ENCODE measurements around the gene ST7. TPM values are rescaled to one million over a fixed set of nuclear protein-coding genes. Genes with fewer than 3 reads are reported as not detected.

The ST7 gene
- total and polyA plus RNA-seq, 2 of the 8 experiments (the other 6 are each of a cell fraction or from before 2014, with no cell fraction given), result 16.3 to 18.0 TPM

- Histone ChIP-seq H3K36me3 (ENCODE audit: control insufficient read depth in 2 of 4, insufficient read depth in 4 of 4, low read length in 3 of 4) (peaks cover 0 to 68% (median 29%) of the 10 kb centered on the region in 4 experiments; a peak in 6 of 8 replicates), H3K79me1 (ENCODE audit: low read depth, low read length) (no peaks in the 10 kb centered on the region), H2BK12ac (ENCODE audit: low read depth, low read length) (no peak overlapping the region), H3K23me2 (ENCODE audit: low read depth, low read length) (no peaks in the 10 kb centered on the region), H2BK5ac (ENCODE audit: low read depth, low read length) (no peak overlapping the region), H3K18ac (ENCODE audit: extremely low read depth, low read length) (no peak overlapping the region), H3K4ac (replicated peaks; ENCODE audit: insufficient read length, low read depth, low read length) (no peak overlapping the region), H2AFZ (ENCODE audit: low read length) (no peak overlapping the region), H3K4me2 (ENCODE audit: insufficient read depth in 1 of 2, low read depth in 2 of 2, low read length in 2 of 2) (no peak overlapping the region), H4K20me1 (replicated peaks in 1 of 2; ENCODE audit: control insufficient read depth in 1 of 2, insufficient read depth in 2 of 2, low read length in 2 of 2) (no peaks in the 10 kb centered on the region), H3K4me1 (replicated peaks in 1 of 4; ENCODE audit: control insufficient read depth in 3 of 4, insufficient read depth in 4 of 4, low read length in 3 of 4) (no peaks in the 10 kb centered on the region), H3K4me3 (ENCODE audit: extremely low read depth in 1 of 4, insufficient read depth in 2 of 4, low read depth in 3 of 4, low read length in 4 of 4) (no peak overlapping the region), H3K56ac (replicated peaks; ENCODE audit: insufficient read length, low read depth, low read length) (no peak overlapping the region), H3K14ac (ENCODE audit: insufficient read length) (no peak overlapping the region), H4K8ac (ENCODE audit: extremely low read depth, insufficient read depth, low read length) (no peak overlapping the region), H3K9ac (replicated peaks in 1 of 4; ENCODE audit: extremely low read depth in 1 of 4, low read depth in 3 of 4, low read length in 3 of 4) (no peak overlapping the region), H2BK20ac (ENCODE audit: low read length) (no peak overlapping the region), H2BK15ac (ENCODE audit: low read length) (no peak overlapping the region), H4K91ac (replicated peaks; ENCODE audit: insufficient read length, low read length) (no peak overlapping the region), H3K27ac (ENCODE audit: low read depth, low read length) (no peak overlapping the region), H3K27me3 (replicated peaks in 1 of 4; ENCODE audit: control insufficient read depth in 3 of 4, extremely low read depth in 1 of 4, insufficient read depth in 3 of 4, low read length in 3 of 4) (no peaks in the 10 kb centered on the region), H2AK5ac (ENCODE audit: low read depth, low read length) (no peak overlapping the region), H2BK120ac (replicated peaks; ENCODE audit: low read depth, low read length) (no peak overlapping the region), H3K23ac (ENCODE audit: insufficient read length) (no peak overlapping the region), H3K9me3 (ENCODE audit: insufficient read depth in 2 of 2, low read depth in 1 of 2, low read length in 1 of 2) (no peaks in the 10 kb centered on the region), H4K5ac (ENCODE audit: insufficient read length, low read depth, low read length) (no peak overlapping the region), H3K79me2 (ENCODE audit: control insufficient read depth in 1 of 2, insufficient read depth in 2 of 2, low read length in 2 of 2) (no peaks in the 10 kb centered on the region; a peak in 1 of 4 replicates)
- TF ChIP-seq CHD2 (IDR thresholded peaks at IDR 0.05; ENCODE audit: low read length) (no peak), TBP (IDR thresholded peaks at IDR 0.05; ENCODE audit: low read depth, low read length) (no peak), CEBPB (IDR thresholded peaks at IDR 0.05; ENCODE audit: low read depth, low read length) (no peak), KDM4A (IDR thresholded peaks at IDR 0.05; ENCODE audit: low read depth, low read length, severe bottlenecking) (no peak), GABPA (IDR thresholded peaks at IDR 0.05; ENCODE audit: borderline replicate concordance, insufficient read depth, low read length) (no peak), BRCA1 (IDR thresholded peaks at IDR 0.05; ENCODE audit: low read depth, low read length) (no peak), SP2 (IDR thresholded peaks at IDR 0.05; ENCODE audit: low read length) (no peak), CBX8 (IDR thresholded peaks at IDR 0.05; ENCODE audit: borderline replicate concordance, low read depth, low read length) (no peak)
- DNase-seq (ENCODE audit: low read depth in 1 of 2, low spot score in 2 of 2) (no peak), FAIRE-seq (no peak)
- CTCF ChIA-PET (ENCODE audit: partially characterized antibody), result interaction anchor here (0.6 to 5.3 kb wide), 2 partner anchors 17 to 23 kb away, joined by 3 to 24 read pairs; no protein-coding TSS in a partner anchor
- POLR2A ChIA-PET (ENCODE audit: partially characterized antibody), result interaction anchor here (1.7 kb wide), 1 partner anchor 8 kb away, joined by 6 read pairs; no protein-coding TSS in a partner anchor
- 92% methylated on average over 1 of the region's 1 CpG; no CpG with 5 or more reads in 1 of the 2 experiments for WGBS, 2 experiments (ENCODE audit: extremely low coverage in 1 of 2, insufficient coverage in 1 of 2, insufficient read length in 1 of 2, insufficient replicate concordance in 2 of 2, low coverage in 1 of 2, low lambda C conversion rate in 2 of 2, missing lambda C conversion rate in 1 of 2)
These were observed 40.9 kb upstream of the ST7 start for GRCh38 chr7:116912269-116912909.

Data from H1 (cell line).